Frontal cortex (tissue), 4 donors: ENCODE data around the gene JCAD. TPM values are rescaled to one million over a fixed set of nuclear protein-coding genes. Genes with fewer than 3 reads are reported as not detected.
A peak's percentile ranks its signal among the peaks of the same experiment; 100 is the strongest.
"Not testable (repeated sequence)": the region's sequence is repeated elsewhere in the genome, so short reads cannot be mapped to it uniquely, and the experiment has no call there.

ENCODE experiments used
- DNase-seq, 2 donors: peaks; one replicate each; pipeline ENCODE4 v3.0.0; 2012; ENCODE audit warnings: low spot score in 2 of 2
- FAIRE-seq: peaks from 2 replicates; lab custom pipeline; 2012; peaks lifted over from hg19 to GRCh38; lab: Jason Lieb, UNC
- total RNA-seq: library from RNA; depleted of rRNA; stranded (reverse); fragments of >200 nt; gene quantifications from one replicate; pipeline ENCODE4 v1.2.3, GENCODE V29; 2014
- donor health status: control.
- donor health status: control.
- donor health status: control.

JCAD gene
- total RNA-seq, 1 donor from 2014 or later = 10.2 TPM

GRCh38 chr10:30028738-30029030 is 30.7 kb downstream of the JCAD start:
- no peak for DNase-seq
- no peak for FAIRE-seq

GRCh38 chr10:30028006-30028737 is 31.2 kb downstream of the JCAD start:
- DNase-seq (no peak), FAIRE-seq (no peak)

- FAIRE-seq (no peak), DNase-seq (no peak)
Observed at GRCh38 chr10:30027057-30028005, 32.1 kb downstream of the JCAD start.

GRCh38 chr10:30026578-30026977 is 32.8 kb downstream of the JCAD start:
- DNase-seq (no peak), FAIRE-seq (no peak)

- no peak for FAIRE-seq
Observed at GRCh38 chr10:30026080-30026479, 33.3 kb downstream of the JCAD start.

GRCh38 chr10:30025428-30025827 is 34.0 kb downstream of the JCAD start:
- DNase-seq, FAIRE-seq: not testable (repeated sequence)

More at GRCh38 chr10:30026080-30026479, 33.3 kb downstream of the JCAD start:
- DNase-seq = no peak

- FAIRE-seq = no peak
Observed at GRCh38 chr10:30022590-30022989, 36.8 kb downstream of the JCAD start.

GRCh38 chr10:30019468-30019867 is 39.9 kb downstream of the JCAD start:
- FAIRE-seq = no peak

More at GRCh38 chr10:30022590-30022989, 36.8 kb downstream of the JCAD start:
- DNase-seq = no peak

GRCh38 chr10:30018496-30018895 is 40.9 kb downstream of the JCAD start:
- FAIRE-seq = no peak
- DNase-seq = no peak

More at GRCh38 chr10:30019468-30019867, 39.9 kb downstream of the JCAD start:
- DNase-seq = no peak

- FAIRE-seq (no peak), DNase-seq (no peak)
Observed at GRCh38 chr10:30017966-30018365, 41.4 kb downstream of the JCAD start.

GRCh38 chr10:30017556-30017955 is 41.8 kb downstream of the JCAD start:
- no peak for FAIRE-seq
- DNase-seq = no peak

- FAIRE-seq = no peak
- DNase-seq = no peak
Observed at GRCh38 chr10:30014511-30014910, 44.9 kb downstream of the JCAD start.

GRCh38 chr10:30013757-30014156 is 45.6 kb downstream of the JCAD start:
- no peak for DNase-seq
- FAIRE-seq = no peak

GRCh38 chr10:30011956-30012647 is 47.3 kb downstream of the JCAD start:
- DNase-seq (no peak), FAIRE-seq (no peak)

GRCh38 chr10:30011396-30011795 is 48.0 kb downstream of the JCAD start:
- FAIRE-seq = no peak
- no peak for DNase-seq

GRCh38 chr10:30007406-30007805 is 52.0 kb downstream of the JCAD start:
- FAIRE-seq (no peak), DNase-seq (no peak)

- DNase-seq (no peak), FAIRE-seq (no peak)
Observed at GRCh38 chr10:30006410-30006809, 53.0 kb downstream of the JCAD start.

GRCh38 chr10:30005116-30005515 is 54.3 kb downstream of the JCAD start:
- not testable (repeated sequence) for FAIRE-seq, DNase-seq

GRCh38 chr10:30002426-30003266 is 56.7 kb downstream of the JCAD start:
- DNase-seq = peak in 1 of 2 donors; percentile 35
- FAIRE-seq = no peak
